ENCODE measurements around the gene ZNF783.

GRCh38 chr7:149317496-149317895 is 55.5 kb downstream of the ZNF783 start:
- TF ChIP-seq POLR2A (IDR thresholded peaks at IDR 0.05; ENCODE audit: low read length) (no peak), GATA1 (IDR thresholded peaks at IDR 0.05; ENCODE audit: low read depth, low read length) (no peak)
